ENCODE data around the gene BBS1. TPM values are rescaled to one million over a fixed set of nuclear protein-coding genes. Genes with fewer than 3 reads are reported as not detected.
A peak's percentile ranks its signal among the peaks of the same experiment; 100 is the strongest.

BBS1 gene
- total RNA-seq, 1 donor from 2014 or later, result 18.8 TPM

DNA sequence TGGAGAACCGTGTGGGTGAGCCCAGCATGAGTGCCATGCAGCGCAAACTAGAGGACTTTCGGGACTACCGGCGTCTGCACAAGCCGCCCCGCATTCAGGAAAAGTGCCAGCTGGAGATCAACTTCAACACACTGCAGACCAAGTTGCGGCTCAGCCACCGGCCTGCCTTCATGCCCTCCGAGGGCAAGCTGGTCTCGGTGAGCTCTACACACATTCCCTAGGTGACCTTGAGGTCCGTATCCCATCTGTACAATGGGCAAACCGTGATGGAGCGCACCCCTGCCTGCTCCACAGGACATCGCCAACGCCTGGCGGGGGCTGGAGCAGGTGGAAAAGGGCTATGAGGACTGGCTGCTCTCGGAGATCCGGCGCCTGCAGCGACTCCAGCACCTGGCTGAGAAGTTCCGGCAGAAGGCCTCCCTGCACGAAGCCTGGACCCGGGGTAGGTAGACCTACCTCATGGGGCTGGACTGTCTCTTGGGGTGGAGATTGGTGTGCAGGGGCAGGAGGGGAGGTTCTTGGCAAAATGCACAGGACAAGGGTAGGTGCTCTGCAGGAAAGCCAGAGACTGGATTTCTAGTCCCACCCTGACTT lies 47.4 kb downstream of the BBS1 start:
- DNase-seq (ENCODE audit: low read depth) (no peak), FAIRE-seq (no peak)
- Mint-ChIP-seq H3K27me3 (ENCODE audit: low read depth, unreplicated experiment) (peaks cover 22% of the 10 kb centered on the region), H3K27ac (ENCODE audit: unreplicated experiment) (no peak overlapping the region), H3K4me3 (ENCODE audit: unreplicated experiment) (no peak overlapping the region), H3K36me3 (ENCODE audit: low read depth, unreplicated experiment) (no peaks in the 10 kb centered on the region), H3K4me1 (ENCODE audit: low read depth, unreplicated experiment) (no peaks in the 10 kb centered on the region), H3K9me3 (ENCODE audit: unreplicated experiment) (peaks cover 2% of the 10 kb centered on the region)
- H3K9ac ChIP-seq (ENCODE audit: low read length), result no peak overlapping the region
- H3K79me2 ChIP-seq (ENCODE audit: insufficient read depth, low read length), result no peaks in the 10 kb centered on the region
- H3K9me3 ChIP-seq (ENCODE audit: insufficient read depth, low read depth, low read length), result no peaks in the 10 kb centered on the region
- no peaks in the 10 kb centered on the region for H3K4me1 ChIP-seq (ENCODE audit: insufficient read depth, low read length)
- no peak overlapping the region for H2AFZ ChIP-seq (ENCODE audit: low read depth, low read length)
- H3K27ac ChIP-seq (ENCODE audit: low read depth, low read length), result no peak overlapping the region
- no peaks in the 10 kb centered on the region for H4K20me1 ChIP-seq (ENCODE audit: insufficient read depth, low read length)
- no peak overlapping the region for H3K4me3 ChIP-seq (ENCODE audit: insufficient read depth, low read depth, low read length)
- TF ChIP-seq, protein P1, sequence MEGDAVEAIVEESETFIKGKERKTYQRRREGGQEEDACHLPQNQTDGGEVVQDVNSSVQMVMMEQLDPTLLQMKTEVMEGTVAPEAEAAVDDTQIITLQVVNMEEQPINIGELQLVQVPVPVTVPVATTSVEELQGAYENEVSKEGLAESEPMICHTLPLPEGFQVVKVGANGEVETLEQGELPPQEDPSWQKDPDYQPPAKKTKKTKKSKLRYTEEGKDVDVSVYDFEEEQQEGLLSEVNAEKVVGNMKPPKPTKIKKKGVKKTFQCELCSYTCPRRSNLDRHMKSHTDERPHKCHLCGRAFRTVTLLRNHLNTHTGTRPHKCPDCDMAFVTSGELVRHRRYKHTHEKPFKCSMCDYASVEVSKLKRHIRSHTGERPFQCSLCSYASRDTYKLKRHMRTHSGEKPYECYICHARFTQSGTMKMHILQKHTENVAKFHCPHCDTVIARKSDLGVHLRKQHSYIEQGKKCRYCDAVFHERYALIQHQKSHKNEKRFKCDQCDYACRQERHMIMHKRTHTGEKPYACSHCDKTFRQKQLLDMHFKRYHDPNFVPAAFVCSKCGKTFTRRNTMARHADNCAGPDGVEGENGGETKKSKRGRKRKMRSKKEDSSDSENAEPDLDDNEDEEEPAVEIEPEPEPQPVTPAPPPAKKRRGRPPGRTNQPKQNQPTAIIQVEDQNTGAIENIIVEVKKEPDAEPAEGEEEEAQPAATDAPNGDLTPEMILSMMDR (IDR thresholded peaks at IDR 0.05; ENCODE audit: insufficient read depth, low read depth, low read length), result no peak
- no peak for TF ChIP-seq EZH2 (IDR thresholded peaks at IDR 0.05; ENCODE audit: insufficient read depth, low read length)
- no peaks in the 10 kb centered on the region for H3K36me3 ChIP-seq (ENCODE audit: insufficient read depth, low read length)
- peaks cover 2% of the 10 kb centered on the region for H3K27me3 ChIP-seq (ENCODE audit: insufficient read depth, low read length)
- no peak overlapping the region for H3K4me2 ChIP-seq (ENCODE audit: low read length)

DNA sequence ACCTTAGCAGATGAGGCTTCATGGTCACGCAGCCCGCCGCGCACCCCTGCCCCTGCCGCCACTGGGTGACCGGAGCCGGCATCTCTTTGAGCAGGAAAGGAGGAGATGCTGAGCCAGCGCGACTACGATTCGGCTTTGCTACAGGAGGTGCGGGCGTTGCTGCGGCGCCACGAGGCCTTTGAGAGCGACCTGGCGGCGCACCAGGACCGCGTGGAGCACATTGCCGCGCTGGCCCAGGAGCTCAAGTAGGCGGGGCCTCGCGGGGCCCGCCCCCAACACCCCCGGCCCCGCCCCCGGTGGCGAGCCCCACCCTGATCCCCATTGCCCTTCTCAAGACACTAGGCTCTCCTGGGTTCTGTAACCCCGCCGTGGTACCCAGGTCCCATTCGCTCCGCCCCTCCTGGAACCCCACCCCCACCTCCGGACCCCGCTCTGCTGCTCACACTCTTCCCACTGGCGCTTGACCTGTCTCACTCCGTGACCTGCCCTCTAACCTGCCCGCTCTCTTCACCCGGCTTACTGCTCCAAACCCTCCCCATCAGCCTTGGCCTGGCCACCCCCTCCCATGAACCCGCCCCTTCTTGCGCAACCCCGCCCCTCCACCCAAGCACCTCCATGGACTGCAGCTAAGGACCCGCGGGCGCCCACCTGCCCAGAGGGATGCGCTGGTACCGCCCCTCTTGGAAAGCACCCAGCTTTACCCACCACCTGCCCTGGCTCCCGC lies 48.9 kb downstream of the BBS1 start:
- peak overlapping the region; percentile 63 for H2AFZ ChIP-seq (ENCODE audit: low read depth, low read length)
- TF ChIP-seq EZH2 (IDR thresholded peaks at IDR 0.05; ENCODE audit: insufficient read depth, low read length), result peak; percentile 70
- TF ChIP-seq, protein P1 (IDR thresholded peaks at IDR 0.05; ENCODE audit: insufficient read depth, low read depth, low read length), result no peak
- FAIRE-seq, result no peak

More for the DNA sequence above, 48.9 kb downstream of the BBS1 start:
- Mint-ChIP-seq H3K4me3 (ENCODE audit: unreplicated experiment) (no peak overlapping the region), H3K27me3 (ENCODE audit: low read depth, unreplicated experiment) (peaks cover 26% of the 10 kb centered on the region), H3K36me3 (ENCODE audit: low read depth, unreplicated experiment) (no peaks in the 10 kb centered on the region), H3K27ac (ENCODE audit: unreplicated experiment) (no peak overlapping the region), H3K9me3 (ENCODE audit: unreplicated experiment) (peaks cover 2% of the 10 kb centered on the region), H3K4me1 (ENCODE audit: low read depth, unreplicated experiment) (no peaks in the 10 kb centered on the region)
- DNase-seq (ENCODE audit: low read depth), result no peak
- Histone ChIP-seq H3K79me2 (ENCODE audit: insufficient read depth, low read length) (no peaks in the 10 kb centered on the region), H3K4me3 (ENCODE audit: insufficient read depth, low read depth, low read length) (no peak overlapping the region), H3K27me3 (ENCODE audit: insufficient read depth, low read length) (peaks cover 2% of the 10 kb centered on the region), H3K9ac (ENCODE audit: low read length) (no peak overlapping the region), H4K20me1 (ENCODE audit: insufficient read depth, low read length) (no peaks in the 10 kb centered on the region), H3K4me2 (ENCODE audit: low read length) (no peak overlapping the region), H3K36me3 (ENCODE audit: insufficient read depth, low read length) (no peaks in the 10 kb centered on the region), H3K27ac (ENCODE audit: low read depth, low read length) (no peak overlapping the region), H3K9me3 (ENCODE audit: insufficient read depth, low read depth, low read length) (no peaks in the 10 kb centered on the region), H3K4me1 (ENCODE audit: insufficient read depth, low read length) (no peaks in the 10 kb centered on the region)

All from astrocyte (in vitro differentiated cells and primary cell).